H54 (cell line): ENCODE measurements around the gene KLHDC7B.

ENCODE experiments used
- DNase-seq: peaks from one replicate; pipeline ENCODE4 v3.0.0; 2011; ENCODE audit warnings: low spot score, mixed read lengths; ENCODE audit not compliant: insufficient read length
- FAIRE-seq: peaks from 3 replicates; lab custom pipeline; 2011; peaks lifted over from hg19 to GRCh38; lab: Jason Lieb, UNC
- POLR2A ChIP-seq: IDR thresholded peaks from 2 replicates; pipeline ENCODE4 v1.6.1; 2011; ENCODE audit warnings: low read depth, mild to moderate bottlenecking, low read length

Gene KLHDC7B

GRCh38 chr22:50544746-50545253 is 899 bp upstream of the KLHDC7B start:
- DNase-seq (no peak), FAIRE-seq (no peak)

GRCh38 chr22:50546326-50547262 is 895 bp downstream of the KLHDC7B start:
- FAIRE-seq: no peak
- DNase-seq: no peak
- no peak for TF ChIP-seq POLR2A

More at GRCh38 chr22:50544746-50545253, 899 bp upstream of the KLHDC7B start:
- TF ChIP-seq POLR2A: no peak

- no peak for FAIRE-seq
- no peak for TF ChIP-seq POLR2A
- no peak for DNase-seq
These were observed 1.7 kb downstream of the KLHDC7B start for GRCh38 chr22:50547263-50547985.

- FAIRE-seq: no peak
- TF ChIP-seq POLR2A: no peak
These were observed 2.6 kb downstream of the KLHDC7B start for GRCh38 chr22:50548040-50548920.

GRCh38 chr22:50548921-50549790 is 3.5 kb downstream of the KLHDC7B start:
- DNase-seq (no peak), FAIRE-seq (no peak)
- TF ChIP-seq POLR2A: no peak

More at GRCh38 chr22:50548040-50548920, 2.6 kb downstream of the KLHDC7B start:
- DNase-seq: no peak

GRCh38 chr22:50550395-50550794 is 4.7 kb downstream of the KLHDC7B start:
- no peak for FAIRE-seq
- TF ChIP-seq POLR2A: no peak
- no peak for DNase-seq

GRCh38 chr22:50551160-50551752 is 5.6 kb downstream of the KLHDC7B start:
- FAIRE-seq: no peak
- TF ChIP-seq POLR2A: no peak

GRCh38 chr22:50553310-50553709 is 7.6 kb downstream of the KLHDC7B start:
- DNase-seq (no peak), FAIRE-seq (no peak)
- TF ChIP-seq POLR2A: no peak

More at GRCh38 chr22:50551160-50551752, 5.6 kb downstream of the KLHDC7B start:
- DNase-seq: no peak

- TF ChIP-seq POLR2A: no peak
- DNase-seq (no peak), FAIRE-seq (no peak)
These were observed 11.0 kb downstream of the KLHDC7B start for GRCh38 chr22:50556703-50557102.

- TF ChIP-seq POLR2A: no peak
- FAIRE-seq: no peak
These were observed 14.3 kb downstream of the KLHDC7B start for GRCh38 chr22:50560034-50560433.

GRCh38 chr22:50561401-50562358 is 16.0 kb downstream of the KLHDC7B start:
- no peak for TF ChIP-seq POLR2A
- no peak for FAIRE-seq
- DNase-seq: no peak

More at GRCh38 chr22:50560034-50560433, 14.3 kb downstream of the KLHDC7B start:
- no peak for DNase-seq
